GM19328 (cell line): ENCODE results near the gene ST8SIA5.

Experiments
- ATAC-seq: cut with Tn5 transposase; IDR thresholded peaks from one replicate; pipeline ENCODE4 v1.9.1; 2021; ENCODE audit warnings: mild to moderate bottlenecking, moderate library complexity; ENCODE audit not compliant: unreplicated experiment

Gene ST8SIA5

GRCh38 chr18:46715062-46715461 is 41.8 kb downstream of the ST8SIA5 start:
- no peak for ATAC-seq

- no peak for ATAC-seq
These were observed 44.4 kb downstream of the ST8SIA5 start for GRCh38 chr18:46712406-46712805.

GRCh38 chr18:46711444-46711863 is 45.4 kb downstream of the ST8SIA5 start:
- ATAC-seq = no peak

GRCh38 chr18:46706968-46707367 is 49.9 kb downstream of the ST8SIA5 start:
- no peak for ATAC-seq

- no peak for ATAC-seq
These were observed 51.3 kb downstream of the ST8SIA5 start for GRCh38 chr18:46705521-46705920.

- ATAC-seq = no peak
These were observed 52.0 kb downstream of the ST8SIA5 start for GRCh38 chr18:46704816-46705215.

- ATAC-seq = no peak
These were observed 52.7 kb downstream of the ST8SIA5 start for GRCh38 chr18:46704189-46704588.

- no peak for ATAC-seq
These were observed 54.4 kb downstream of the ST8SIA5 start for GRCh38 chr18:46702471-46702870.

GRCh38 chr18:46700066-46700824 is 56.6 kb downstream of the ST8SIA5 start:
- ATAC-seq = no peak

GRCh38 chr18:46696702-46697101 is 60.2 kb downstream of the ST8SIA5 start:
- no peak for ATAC-seq

GRCh38 chr18:46696268-46696667 is 60.6 kb downstream of the ST8SIA5 start:
- ATAC-seq = no peak

- no peak for ATAC-seq
These were observed 62.9 kb downstream of the ST8SIA5 start for GRCh38 chr18:46693996-46694395.

- no peak for ATAC-seq
These were observed 67.9 kb downstream of the ST8SIA5 start for GRCh38 chr18:46688853-46689525.

GRCh38 chr18:46686186-46686585 is 70.7 kb downstream of the ST8SIA5 start:
- ATAC-seq = no peak

GRCh38 chr18:46683252-46683651 is 73.6 kb downstream of the ST8SIA5 start:
- no peak for ATAC-seq

- no peak for ATAC-seq
These were observed 75.8 kb downstream of the ST8SIA5 start for GRCh38 chr18:46680784-46681695.

- ATAC-seq = no peak
These were observed 76.8 kb downstream of the ST8SIA5 start for GRCh38 chr18:46679846-46680598.

GRCh38 chr18:46678785-46679399 is 78.0 kb downstream of the ST8SIA5 start:
- ATAC-seq = no peak

- no peak for ATAC-seq
These were observed 78.8 kb downstream of the ST8SIA5 start for GRCh38 chr18:46678041-46678440.

GRCh38 chr18:46677611-46678010 is 79.2 kb downstream of the ST8SIA5 start:
- no peak for ATAC-seq
